GM19467 (cell line): ENCODE results near the gene SPCS2.
"Not testable (repeated sequence)": the region's sequence is repeated elsewhere in the genome, so short reads cannot be mapped to it uniquely, and the experiment has no call there.

Source experiments
- ATAC-seq: cut with Tn5 transposase; IDR thresholded peaks from one replicate; pipeline ENCODE4 v1.9.1; 2021; ENCODE audit warnings: mild to moderate bottlenecking, moderate library complexity; ENCODE audit not compliant: unreplicated experiment

SPCS2 gene

DNA sequence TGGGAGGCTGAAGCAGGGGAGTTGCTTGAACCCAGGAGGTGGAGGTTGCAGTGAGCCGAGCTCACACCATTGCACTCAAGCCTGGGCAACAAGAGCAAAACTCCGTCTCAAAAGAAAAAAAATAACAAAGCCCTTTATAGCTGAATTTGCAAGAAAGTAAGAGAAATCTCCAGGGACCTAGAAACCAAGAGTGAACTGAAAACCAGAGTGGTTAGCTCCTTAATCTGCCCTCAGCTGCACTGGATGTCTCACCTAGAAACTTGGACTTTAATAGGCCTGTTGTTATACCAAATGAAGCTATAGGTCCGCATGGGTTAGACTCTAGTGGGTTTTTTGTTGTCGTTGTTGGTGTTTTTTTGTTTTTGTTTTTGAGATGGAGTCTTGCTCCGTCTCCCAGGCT, 43.8 kb downstream of the SPCS2 start:
- ATAC-seq, result no peak

DNA sequence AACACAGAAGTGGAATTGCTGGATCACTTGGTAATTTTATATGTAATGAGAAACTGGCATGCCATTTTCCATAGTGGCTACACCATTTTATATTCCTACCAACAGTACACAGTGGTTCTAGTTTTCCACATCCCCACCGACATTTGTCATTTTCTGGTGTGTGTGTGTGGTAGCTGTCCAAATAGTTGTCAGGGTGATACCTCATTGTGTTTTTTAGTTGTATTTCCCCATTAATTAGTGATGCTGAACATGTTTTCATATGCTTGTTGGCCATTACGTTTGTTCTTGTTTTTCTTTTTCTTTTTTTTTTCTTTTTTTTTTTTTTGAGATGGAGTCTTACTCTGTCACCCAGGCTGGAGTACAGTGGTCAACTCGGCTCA, 51.9 kb downstream of the SPCS2 start:
- ATAC-seq, result no peak

DNA sequence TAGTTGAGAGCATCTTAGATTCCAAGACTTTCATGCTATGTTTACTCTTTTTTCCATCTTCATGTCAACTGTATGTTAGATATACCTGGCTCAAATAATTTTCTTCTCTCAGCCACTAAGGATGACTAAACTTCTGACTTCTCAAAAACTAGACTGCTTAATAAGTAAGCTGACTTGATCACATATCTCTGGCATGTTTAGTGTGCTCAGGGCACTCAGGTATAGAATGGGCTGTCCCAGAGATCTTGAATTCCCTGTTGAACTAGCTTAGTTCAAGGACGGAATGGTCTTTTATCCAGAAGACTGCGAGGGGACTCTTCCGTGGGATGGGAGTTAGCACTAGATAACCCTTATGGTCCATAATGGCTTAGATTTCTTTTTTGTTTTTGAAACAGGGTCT, 52.6 kb downstream of the SPCS2 start:
- ATAC-seq, result no peak

DNA sequence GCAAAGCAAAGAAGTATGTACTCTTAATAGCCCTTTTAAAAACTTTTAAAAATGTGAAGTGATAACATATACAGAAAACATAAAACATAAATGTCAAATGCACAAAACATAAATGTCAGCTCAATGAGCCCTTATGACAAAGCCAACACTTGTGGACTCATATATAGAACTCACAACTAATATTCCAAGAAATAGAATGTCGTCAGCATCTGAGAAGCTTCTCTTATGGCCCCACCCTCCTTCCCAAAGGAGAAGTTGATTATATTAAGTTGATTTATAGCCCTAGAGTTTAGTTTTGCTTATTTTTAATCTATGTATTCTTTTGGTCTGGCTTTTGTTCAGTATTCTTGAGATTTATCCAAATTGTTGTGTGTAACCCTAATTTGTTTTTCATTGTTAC, 53.5 kb downstream of the SPCS2 start:
- ATAC-seq, result no peak

DNA sequence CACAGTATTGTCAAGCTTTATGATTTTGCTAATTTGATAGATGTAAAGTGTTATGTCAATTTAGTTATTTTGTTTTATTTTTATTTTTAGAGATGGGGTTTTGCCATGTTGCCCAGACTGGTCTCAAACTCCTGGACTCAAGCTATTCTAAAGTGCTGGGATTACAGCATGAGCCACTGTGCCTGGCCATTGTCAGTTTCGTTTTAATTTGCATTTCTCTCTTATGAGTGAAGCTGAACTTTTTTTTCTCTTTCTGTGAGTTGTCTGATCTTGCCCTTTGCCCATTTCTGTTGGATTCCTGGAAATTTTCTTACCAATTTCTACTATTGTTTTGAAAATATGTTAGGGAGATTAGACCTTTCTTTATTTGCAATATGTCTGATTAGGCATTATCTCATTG, 55.1 kb downstream of the SPCS2 start:
- no peak for ATAC-seq

DNA sequence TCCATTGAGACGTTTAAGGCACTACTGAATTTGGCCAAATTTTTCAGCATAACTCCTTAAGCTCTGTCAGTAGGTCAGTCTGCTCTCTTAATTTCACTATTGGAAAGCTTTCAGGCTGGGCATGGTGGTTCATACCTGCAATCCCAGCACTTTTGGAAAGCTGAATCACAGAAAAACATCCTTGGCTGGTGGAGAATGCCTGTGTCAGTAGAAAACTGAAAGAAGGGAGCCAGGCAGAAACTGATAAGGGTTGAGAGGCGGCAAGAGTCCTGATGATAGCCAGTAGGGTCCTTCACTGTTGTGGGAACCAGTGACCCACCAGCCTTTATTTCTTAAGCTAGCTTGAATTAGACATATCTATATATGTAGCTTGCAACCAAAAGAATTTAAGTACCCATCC, 62.3 kb downstream of the SPCS2 start:
- ATAC-seq, result no peak

DNA sequence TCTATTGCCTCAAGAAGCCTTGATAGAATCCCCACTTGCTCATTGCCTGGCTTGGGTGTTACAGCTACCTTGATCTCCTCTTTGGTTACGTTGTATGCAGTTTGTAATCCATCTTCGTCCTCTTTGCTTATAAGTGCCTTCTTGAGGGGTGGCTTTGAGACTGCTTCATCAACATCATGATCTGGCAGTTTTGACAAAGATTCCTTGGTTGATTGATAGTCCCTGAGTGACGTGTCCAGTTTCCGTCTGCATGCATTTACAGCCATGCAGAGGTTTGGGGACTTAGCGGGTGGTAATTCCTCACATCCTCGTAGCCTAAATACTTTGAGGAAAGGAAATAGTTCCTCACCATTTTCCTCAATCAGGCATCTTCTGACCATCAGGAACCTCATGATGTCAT, 62.8 kb downstream of the SPCS2 start:
- no peak for ATAC-seq

DNA sequence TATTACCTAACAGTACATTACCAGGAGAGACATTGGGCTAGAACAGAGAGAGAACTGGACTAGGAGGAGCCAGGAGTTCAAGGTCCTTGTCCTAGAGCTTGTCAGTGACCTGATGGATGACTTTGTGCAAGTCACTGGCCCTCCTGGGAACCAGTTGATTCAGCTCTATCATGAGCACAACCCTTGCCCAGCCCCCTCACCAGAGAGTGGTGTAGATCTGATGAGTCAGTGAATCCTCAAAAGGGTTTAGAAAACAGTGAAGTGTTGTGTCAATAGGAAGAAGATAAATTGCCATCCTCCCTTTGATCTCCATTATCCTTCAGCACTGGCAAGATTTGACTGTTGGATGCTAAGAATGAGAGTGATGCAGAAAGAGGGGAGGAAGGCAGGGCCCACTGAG, 64.0 kb downstream of the SPCS2 start:
- ATAC-seq, result no peak

DNA sequence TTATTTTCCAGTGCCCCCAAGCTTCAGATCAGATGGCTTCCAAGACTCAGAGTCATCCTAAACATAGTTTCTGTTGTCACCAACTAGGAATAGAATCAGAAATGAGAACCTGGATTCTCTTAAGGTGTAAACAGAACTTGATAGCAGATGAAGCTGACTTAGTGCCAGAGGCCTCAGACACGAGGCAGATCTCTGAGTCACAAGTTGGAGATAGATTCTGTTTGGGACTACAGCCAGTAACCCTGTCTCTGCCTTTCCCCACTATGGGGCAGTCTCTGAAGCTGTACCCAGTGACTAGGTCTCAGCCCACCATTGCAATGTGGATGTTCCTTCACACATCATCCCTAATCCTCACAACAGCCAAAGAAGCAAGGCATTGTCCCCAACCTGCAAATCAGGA, 65.1 kb downstream of the SPCS2 start:
- no peak for ATAC-seq

DNA sequence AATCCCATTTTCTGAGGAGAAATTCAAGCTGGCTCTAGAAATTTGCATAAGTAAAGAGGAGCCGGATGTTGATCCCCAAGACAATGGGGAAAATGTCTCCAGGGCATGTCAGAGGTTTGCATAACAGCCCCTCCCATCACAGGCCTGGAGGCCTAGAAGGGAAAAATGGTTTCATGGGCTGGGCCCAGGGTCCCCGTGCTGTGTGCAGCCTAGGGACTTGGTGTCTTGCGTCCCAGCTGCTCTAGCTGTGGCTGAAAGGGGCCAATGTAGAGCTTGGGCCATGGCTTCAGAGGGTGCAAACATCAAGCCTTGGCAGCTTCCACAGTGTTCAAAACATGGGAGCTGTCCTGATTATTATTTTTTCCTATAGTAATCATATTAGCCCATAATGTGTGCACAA, 70.1 kb downstream of the SPCS2 start:
- not testable (repeated sequence) for ATAC-seq

DNA sequence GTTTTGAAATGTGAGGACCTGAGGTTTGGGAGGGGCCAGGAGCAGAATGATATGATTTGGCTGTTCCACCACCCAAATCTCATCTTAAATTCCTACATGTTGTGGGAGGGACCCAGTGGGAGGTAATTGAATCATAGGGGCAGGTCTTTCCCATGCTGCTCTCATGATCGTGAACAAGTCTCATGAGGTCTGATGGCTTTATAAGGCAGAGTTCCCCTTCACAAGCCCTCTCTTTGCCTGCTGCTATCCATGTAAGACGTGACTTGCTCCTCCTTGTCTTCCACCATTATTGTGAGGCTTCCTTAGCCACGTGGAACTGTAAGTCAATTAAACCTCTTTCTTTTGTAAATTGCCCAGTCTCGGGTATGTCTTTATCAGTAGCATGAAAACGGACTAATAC, 71.3 kb downstream of the SPCS2 start:
- not testable (repeated sequence) for ATAC-seq

DNA sequence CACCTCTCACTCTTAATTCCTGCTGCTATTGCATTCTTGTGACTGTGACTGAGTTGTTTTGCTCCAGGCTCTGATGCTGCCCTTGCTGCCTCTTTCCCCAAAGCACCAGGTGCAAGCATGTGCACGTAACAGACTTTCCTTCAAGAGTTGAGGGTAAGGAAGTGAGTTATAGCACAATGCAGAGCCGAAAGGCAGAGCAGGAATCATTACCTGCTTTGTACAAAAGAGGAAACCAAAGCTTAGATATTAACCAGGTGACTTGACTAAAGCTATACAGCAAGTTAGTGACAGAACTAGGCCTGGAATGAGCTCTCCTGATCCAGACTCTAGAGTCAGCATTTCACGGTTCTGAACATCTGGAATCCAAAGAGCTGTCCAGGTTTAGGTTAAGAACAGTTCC, 73.2 kb downstream of the SPCS2 start:
- ATAC-seq, result peak; percentile 60

DNA sequence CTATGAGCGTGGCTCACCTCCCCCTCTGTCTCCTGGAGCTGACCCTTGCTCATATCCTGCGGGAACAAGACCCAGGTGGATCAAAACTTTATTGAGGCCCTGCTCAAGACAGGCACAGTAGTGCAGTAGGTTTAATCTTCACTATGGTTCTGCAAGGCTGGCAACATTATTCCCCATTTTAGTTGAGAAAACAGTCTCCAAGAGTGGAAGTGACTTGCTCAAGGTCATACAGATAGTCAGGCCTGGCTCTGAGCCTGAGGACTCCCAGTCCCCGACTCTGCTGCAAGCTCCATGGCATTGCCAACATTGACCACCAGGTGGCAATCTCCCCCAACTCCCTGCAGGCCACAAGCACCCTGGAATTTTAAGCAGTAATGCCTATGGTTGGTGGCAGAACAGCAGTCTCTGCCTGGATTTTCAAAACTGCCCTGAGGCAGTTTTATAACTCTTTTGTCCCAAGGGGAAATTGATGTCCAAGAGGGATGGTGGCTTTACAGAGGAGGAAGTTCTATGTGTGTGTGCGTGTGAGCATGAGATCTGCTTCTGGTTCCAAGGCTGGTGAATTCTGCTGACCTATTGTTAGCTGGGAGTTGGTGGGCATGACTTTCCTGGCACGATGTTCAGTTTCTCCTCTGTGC, 73.8 kb downstream of the SPCS2 start:
- ATAC-seq, result peak; percentile 66

DNA sequence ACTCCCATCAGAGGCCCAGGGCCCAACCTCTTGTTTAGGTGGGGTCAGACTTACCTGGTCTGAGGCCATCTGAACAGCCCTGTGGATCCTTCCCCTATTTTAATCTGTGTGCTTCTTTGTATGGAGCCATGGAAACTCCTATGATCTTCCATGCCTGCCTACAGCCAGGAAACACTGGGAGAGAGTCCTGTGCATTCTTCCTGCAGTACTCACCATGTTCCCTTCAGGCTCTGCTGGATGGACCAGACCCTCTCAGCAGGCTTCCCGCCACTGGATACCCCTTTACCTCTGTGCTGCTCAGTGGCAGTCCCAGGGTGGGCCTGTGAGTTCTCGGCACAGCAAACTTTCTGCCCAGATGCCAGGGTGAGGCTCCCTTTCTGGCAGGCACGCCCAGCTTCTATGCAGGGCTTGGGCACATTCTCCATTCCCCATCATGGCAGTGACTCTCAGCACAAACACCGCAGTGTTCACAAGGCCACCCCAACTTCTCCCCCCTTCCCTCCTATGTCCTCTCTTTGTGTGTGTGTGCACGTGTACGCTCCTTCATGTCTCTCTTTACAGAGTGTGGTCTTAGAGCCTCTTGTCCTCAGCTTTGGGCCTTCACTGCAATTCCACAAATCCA, 74.5 kb downstream of the SPCS2 start:
- ATAC-seq, result no peak

DNA sequence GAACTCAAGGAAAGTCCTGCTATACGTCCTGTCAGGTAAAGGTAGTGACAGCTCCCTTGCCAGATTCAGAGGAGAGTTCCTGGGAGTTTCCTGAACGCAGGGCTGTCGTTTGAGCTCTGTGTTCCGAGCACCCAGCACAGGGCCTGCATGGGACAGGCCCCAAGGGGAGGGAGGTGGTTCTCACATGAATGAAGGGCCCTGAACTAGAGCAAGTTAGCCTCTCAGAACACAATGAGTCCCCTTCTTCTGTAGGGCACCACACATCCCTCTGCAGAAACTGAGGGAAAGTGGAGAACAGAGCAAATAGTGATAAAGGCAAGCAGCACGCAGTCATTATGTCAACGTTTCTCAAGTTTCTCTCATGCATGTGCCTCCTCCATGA, 75.0 kb downstream of the SPCS2 start:
- no peak for ATAC-seq

DNA sequence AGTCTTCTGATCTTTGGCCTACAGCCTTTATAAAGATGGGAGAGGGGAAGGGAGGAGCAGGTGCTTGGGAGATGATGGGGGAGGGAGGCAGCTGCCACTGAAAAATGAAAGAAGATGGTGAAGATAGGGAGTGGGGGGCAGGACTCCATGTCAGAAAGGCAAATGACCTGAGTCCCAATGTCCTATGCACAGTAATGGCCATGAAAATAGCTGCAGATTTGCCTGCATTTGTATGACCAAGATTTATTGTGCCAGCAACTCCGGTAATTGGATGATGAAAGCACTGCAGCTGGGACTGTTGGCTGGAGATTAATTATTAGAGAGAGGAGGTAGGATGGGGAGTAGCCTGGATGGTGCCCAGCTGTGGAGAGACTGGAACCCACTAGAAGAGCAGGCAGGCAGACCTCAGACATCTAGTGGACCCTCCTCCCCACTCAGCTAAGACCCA, 75.7 kb downstream of the SPCS2 start:
- ATAC-seq, result no peak

DNA sequence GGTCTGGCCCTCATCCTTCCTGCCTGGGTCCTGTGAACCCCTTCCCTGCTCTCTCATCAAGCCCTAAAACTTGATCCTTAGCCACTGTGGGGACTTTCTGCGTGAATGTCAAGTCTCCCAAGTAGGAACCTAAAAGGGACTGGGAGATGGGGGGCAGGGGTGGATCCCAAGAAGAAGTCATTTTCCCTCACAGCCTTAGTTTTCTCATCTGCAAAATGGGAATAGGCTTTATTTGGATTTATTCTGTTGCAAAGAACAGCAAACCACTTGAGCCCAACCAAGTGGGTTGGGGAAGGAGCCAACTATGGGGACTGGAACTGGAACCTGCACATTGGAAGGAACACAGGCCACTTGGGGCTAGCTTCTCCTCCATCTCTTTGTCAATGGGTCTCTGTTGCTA, 76.5 kb downstream of the SPCS2 start:
- ATAC-seq, result no peak

DNA sequence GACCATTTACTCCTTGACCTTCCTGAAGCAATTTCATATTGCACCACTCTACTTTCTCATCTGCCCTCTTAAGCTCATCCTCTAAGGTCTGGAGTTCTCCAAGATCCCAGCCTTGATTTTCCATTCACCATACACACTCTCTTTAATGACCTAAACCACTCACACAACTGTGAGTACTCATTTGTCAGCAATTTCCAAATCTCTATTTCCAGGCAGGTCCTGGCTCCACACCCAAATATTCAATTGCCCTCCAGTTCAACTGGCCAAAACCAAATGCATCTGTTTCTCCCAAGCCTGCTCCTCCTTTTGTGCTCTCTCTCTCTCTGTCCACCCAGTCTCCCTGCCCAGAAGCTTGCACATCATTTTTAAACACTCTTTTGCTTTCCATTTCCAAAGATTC, 79.3 kb downstream of the SPCS2 start:
- ATAC-seq, result no peak
